GM18519 (cell line): ENCODE data around the gene TMPRSS13.

Experiments used
- ATAC-seq: cut with Tn5 transposase; IDR thresholded peaks from one replicate; pipeline ENCODE4 v1.9.1; 2021; ENCODE audit warnings: mild to moderate bottlenecking, moderate library complexity; ENCODE audit not compliant: unreplicated experiment, low FRiP score

TMPRSS13 gene

DNA sequence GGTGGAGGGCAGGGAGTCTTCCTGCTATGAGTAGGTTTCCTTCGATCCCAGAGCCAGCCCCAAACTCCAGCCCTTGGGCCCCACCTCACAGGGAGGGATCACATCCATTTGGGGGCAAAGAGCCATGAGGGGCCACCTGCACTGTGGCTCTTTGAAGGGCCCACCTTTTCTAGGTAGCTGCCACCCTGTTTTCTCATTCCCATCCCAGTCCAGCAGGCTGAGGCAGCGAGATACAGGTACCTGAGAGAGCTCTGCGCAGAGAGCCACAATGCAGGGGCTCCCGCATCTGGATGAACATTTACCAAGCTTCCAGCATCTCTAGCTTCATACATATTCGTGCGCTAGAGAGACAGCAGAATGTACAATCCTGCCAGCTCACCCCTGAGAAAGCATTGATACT, 69.1 kb downstream of the TMPRSS13 start:
- no peak for ATAC-seq

DNA sequence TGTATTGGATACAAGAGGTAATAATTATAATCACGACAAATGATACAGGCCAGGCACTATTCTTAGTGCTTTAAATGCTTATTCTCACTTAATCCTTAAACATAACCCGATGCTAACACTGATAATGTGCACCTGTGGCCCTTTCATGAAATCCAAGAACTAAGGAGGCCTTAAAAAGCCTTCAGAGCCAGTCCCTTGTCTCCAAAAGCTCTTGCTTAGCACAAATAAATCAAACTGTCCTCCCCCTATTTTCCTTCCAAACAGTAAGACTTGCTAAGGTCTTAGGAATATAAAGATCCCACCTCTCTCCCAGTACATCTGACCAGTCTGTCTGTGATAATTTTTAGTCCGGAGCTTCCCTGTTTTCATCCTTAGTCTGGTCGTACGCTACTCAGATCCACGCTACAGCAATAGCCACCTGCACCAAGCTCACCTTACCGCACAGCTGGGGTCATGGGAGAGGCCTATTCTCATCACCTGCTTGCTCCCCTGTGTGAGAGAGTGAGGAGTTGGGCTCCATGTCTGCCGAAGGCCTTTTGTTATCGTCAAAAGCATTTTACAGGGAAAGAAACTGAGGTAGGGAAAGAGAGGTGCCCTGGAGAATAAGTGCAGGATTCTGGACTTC, 69.6 kb downstream of the TMPRSS13 start:
- ATAC-seq, result no peak

DNA sequence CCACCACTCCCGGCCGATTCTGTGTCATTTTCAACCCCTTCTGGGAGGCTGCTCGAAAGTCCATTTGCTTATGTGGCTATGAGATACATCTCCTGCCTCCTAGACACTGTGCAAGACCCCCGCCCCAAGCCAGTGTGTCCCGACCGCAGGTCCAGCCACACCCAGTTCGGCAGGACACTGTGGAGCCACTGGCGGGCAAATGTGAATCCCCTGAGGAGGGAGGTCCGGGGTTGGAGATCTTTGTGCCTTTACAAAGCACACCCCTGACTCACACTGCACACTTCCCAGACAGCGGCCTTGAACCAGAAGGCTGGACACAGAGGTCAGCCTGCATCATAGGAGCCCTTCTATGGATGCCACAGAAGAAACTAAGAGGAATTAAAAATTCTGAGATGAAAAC, 70.1 kb downstream of the TMPRSS13 start:
- no peak for ATAC-seq

DNA sequence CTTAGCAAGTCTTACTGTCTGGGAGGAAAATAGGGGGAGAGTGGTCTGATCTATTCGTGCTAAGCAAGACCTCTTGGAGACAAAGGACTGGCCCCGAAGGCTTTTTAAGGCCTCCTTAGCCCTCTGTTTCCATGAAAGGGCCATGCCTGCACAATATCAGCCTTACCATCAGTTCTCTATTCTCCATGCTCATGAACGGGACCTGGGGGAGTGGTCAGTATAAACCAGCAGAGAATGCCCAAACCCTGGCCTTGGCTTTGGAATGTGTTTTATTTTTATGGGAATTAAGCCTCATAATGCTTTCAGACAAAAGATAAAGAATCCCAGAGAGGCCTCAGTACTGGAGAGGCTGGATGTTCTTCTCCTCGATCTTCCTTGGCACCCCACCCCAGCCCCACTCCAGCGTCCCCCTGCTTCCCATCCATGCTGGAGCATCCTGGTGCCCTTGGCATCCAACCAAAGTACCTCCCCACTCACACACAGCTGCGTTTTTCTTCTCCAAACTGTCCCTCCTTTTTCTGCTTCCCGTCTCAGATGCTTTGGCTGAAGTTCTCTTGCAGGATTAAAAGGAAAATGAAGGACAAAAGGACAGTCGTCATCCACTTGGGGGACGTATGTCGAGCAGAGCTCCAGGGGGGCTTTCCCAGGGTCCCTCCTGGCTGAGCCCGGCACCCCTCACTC, 71.3 kb downstream of the TMPRSS13 start:
- ATAC-seq, result no peak

DNA sequence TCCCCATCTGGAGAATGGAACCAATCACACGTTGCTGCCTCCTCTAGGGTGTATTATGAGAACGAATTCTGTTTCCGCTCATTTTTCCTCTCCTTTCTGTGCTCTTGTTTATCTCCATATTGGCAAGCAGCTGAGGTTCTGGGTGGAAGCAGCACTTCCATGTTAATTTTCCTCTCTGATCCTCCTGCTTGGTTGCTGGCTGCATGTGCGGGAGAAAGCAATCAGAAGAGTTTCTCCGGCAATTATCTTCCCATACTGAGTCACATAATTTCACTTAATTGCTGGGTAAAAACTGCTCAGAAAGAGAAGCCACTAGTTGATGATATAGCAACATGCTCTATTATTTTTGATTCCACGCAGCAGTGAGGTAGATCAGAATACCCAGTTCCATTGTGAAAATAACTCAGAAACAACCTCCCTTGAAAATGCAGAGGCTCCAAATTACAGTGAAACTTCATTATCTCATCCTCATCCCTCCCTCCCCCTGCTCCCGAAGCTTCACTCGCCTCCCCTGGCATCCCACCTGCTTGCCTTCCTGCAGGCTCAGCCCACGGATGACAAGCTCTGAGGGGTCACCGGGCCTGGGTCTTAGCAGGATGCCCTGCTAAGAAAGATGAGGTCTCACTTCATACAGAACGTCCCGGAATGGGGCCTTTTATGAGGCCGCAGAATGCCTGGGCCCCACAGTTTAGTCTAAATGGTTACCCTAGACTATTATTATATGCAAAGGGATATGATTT, 73.1 kb downstream of the TMPRSS13 start:
- ATAC-seq, result no peak

DNA sequence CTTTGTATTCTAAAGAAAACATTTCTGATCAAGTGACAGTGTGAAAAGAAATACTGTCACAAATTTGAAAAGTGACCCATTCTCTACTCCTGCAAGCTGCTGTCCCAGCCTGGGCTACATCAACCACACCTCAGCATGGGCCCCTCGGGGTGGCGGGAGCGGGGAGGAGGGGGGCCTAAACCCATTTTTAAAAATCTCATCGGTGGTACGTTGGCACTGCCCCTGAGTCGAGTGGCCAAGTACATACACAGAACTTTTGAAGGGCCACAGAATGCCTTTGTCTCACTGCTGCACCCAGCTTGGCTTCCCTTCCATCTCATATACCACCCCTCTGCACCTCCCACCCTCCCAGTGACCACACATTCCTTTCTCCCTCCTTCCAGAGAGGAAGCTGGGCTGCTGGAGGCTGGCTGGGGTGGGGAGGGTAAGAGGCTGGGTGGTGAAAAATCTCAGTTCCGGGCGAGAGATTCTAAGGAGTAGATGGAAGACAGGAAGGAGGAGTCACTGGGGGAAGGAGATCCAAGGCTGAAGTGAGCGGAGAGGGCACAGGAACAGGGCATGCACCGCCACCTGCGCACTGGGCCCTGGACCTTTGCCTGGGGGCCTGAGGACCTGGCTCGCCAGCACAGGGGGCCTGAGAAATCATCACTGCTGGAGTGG, 73.9 kb downstream of the TMPRSS13 start:
- no peak for ATAC-seq

DNA sequence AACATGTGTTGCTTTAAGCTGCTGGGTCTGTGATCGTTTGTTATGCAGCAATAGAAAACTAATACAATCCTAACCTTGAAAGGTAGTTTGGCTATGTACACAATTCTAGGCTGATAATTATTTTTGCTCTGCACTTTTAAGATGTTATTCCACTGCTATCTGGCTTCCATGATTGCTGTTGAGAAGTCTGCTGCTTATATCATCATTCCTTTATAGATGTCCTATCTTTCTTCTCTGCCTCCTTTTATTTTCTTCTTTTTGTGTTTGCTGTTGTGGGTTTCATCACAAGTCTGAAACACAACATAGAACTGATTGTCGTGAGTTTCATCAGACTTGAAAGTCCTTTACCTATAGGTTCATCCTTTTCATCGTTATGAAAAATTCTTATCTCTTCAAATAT, 76.9 kb downstream of the TMPRSS13 start:
- ATAC-seq, result no peak

DNA sequence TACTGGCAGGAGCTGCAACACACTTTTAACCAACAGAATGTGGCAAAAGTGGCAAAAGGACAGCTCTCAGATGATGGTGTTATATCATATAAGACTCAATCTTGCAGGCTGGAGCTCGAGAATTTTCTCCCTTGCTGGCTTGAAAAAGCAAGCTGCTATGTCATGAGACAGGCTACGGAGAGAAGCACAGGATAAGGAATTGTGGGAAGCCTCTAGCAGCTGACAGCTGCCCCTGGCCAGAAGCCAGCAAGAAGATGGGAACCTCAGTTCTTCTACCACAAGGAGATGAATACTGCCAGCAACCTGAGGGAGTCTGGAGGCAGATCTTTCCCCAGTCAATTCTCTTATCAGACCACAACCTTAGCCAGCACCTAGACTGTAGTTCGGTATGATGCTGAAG, 77.3 kb downstream of the TMPRSS13 start:
- ATAC-seq, result no peak

DNA sequence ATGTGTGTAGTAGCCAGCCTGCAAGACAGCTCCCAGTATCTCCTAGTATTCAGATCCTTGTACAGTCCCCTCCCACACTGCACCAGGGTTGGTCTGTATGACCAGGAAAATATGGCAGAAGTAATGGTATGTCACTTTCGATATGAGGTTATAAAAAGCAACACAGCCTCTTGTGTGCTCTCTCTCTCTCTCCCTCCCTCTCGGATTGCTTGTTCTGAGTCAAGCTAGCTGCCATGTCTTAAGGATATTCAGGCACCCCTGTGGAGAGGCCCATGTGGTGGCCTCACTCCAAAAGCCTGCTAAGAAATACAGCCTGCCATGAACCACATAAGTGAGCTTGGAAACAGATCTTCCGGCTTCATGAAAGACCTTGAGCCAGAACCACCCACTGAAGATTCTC, 78.1 kb downstream of the TMPRSS13 start:
- ATAC-seq, result no peak
